GM21529 (cell line): ENCODE results near the gene DNAH8.
"Not testable (repeated sequence)": the region's sequence is repeated elsewhere in the genome, so short reads cannot be mapped to it uniquely, and the experiment has no call there.

ENCODE experiments used
- ATAC-seq: cut with Tn5 transposase; IDR thresholded peaks from one replicate; pipeline ENCODE4 v1.9.1; 2021; ENCODE audit not compliant: unreplicated experiment

Gene DNAH8

GRCh38 chr6:38831865-38832264, 116.8 kb downstream of the DNAH8 start:
- no peak for ATAC-seq

- ATAC-seq, result no peak
These were observed 118.2 kb downstream of the DNAH8 start for GRCh38 chr6:38833320-38833719.

- ATAC-seq, result no peak
These were observed 121.5 kb downstream of the DNAH8 start for GRCh38 chr6:38836585-38836984.

- ATAC-seq, result no peak
These were observed 122.0 kb downstream of the DNAH8 start for GRCh38 chr6:38837101-38837500.

- no peak for ATAC-seq
These were observed 128.7 kb downstream of the DNAH8 start for GRCh38 chr6:38843798-38844197.

- no peak for ATAC-seq
These were observed 130.8 kb downstream of the DNAH8 start for GRCh38 chr6:38845931-38846330.

GRCh38 chr6:38846361-38846760, 131.2 kb downstream of the DNAH8 start:
- no peak for ATAC-seq

- no peak for ATAC-seq
These were observed 131.7 kb downstream of the DNAH8 start for GRCh38 chr6:38846844-38847243.

- no peak for ATAC-seq
These were observed 132.4 kb downstream of the DNAH8 start for GRCh38 chr6:38847497-38847896.

- no peak for ATAC-seq
These were observed 133.6 kb downstream of the DNAH8 start for GRCh38 chr6:38848760-38849159.

GRCh38 chr6:38852215-38852614, 137.1 kb downstream of the DNAH8 start:
- ATAC-seq, result no peak

GRCh38 chr6:38853236-38853635, 138.1 kb downstream of the DNAH8 start:
- no peak for ATAC-seq

GRCh38 chr6:38856492-38856891, 141.4 kb downstream of the DNAH8 start:
- ATAC-seq, result no peak

GRCh38 chr6:38857815-38858214, 142.7 kb downstream of the DNAH8 start:
- no peak for ATAC-seq

GRCh38 chr6:38860041-38860440, 144.9 kb downstream of the DNAH8 start:
- no peak for ATAC-seq

GRCh38 chr6:38861926-38862401, 146.9 kb downstream of the DNAH8 start:
- no peak for ATAC-seq

GRCh38 chr6:38865521-38866174, 150.5 kb downstream of the DNAH8 start:
- ATAC-seq, result no peak

GRCh38 chr6:38867726-38868125, 152.6 kb downstream of the DNAH8 start:
- ATAC-seq, result no peak

- ATAC-seq, result no peak
These were observed 156.8 kb downstream of the DNAH8 start for GRCh38 chr6:38871741-38872568.

- no peak for ATAC-seq
These were observed 157.9 kb downstream of the DNAH8 start for GRCh38 chr6:38873001-38873400.

- not testable (repeated sequence) for ATAC-seq
These were observed 158.7 kb downstream of the DNAH8 start for GRCh38 chr6:38873816-38874215.

- no peak for ATAC-seq
These were observed 161.4 kb downstream of the DNAH8 start for GRCh38 chr6:38876475-38876874.
